HepG2 (cell line): ENCODE results near the gene BMP8B. TPM values are rescaled to one million over a fixed set of nuclear protein-coding genes. Genes with fewer than 3 reads are reported as not detected.

Experiments
- ATAC-seq: fragments of 200-7000 bp; cut with Tn5 transposase; 3 replicates; pipeline ENCODE4 v1.9.1; 2020; ENCODE audit warnings: mild to moderate bottlenecking, moderate library complexity
- BruUV-seq: library from RNA; stranded (reverse); fragments of 400-500 nt; replicated peaks from 2 replicates; lab custom pipeline; 2021; lab: Mats Ljungman, UMichigan
- CTCF ChIA-PET: fragments of 300-600 bp; formaldehyde crosslinking; extraction: SDS; loops from one replicate; lab custom pipeline; 2021; ENCODE audit warnings: low total read pairs, inconsistent platforms, low intra/inter-chr PET ratio; lab: Yijun Ruan, JAX
- POLR2A ChIA-PET: fragments of 350-600 bp; sonication (Branson Sonifier 250); formaldehyde crosslinking; loops from one replicate; lab custom pipeline; 2020; ENCODE audit warnings: antibody characterized with exemption, inconsistent platforms; lab: Yijun Ruan, JAX
- DNase-seq: peaks from one replicate; pipeline ENCODE4 v3.0.0-alpha.2; 2015; ENCODE audit warnings: low spot score
- FAIRE-seq: peaks from 3 replicates; lab custom pipeline; 2011; peaks lifted over from hg19 to GRCh38; lab: Jason Lieb, UNC
- H2AFZ ChIP-seq: one replicate; pipeline ENCODE4 v1.6.1; 2011; ENCODE audit warnings: low read length, inconsistent platforms
- H3K27ac ChIP-seq: fragments of 300-600 bp; 3 replicates; pipeline ENCODE4 v1.8.0; 2011; ENCODE audit warnings: mixed run types, mild to moderate bottlenecking, mixed read lengths, low read length, inconsistent platforms; ENCODE audit not compliant: insufficient read depth; ENCODE audit errors: extremely low read length
- H3K27me3 ChIP-seq, 2 experiments: fragments of 200-600 bp in 1 of 2; 2 replicates in 1 of 2; 3 replicates in 1 of 2; pipeline versions ENCODE4 v1.6.0 to v1.8.0; 2011; ENCODE audit warnings: low read length in 2 of 2, mild to moderate bottlenecking in 2 of 2, moderate library complexity in 2 of 2, inconsistent platforms in 1 of 2; ENCODE audit not compliant: insufficient read depth in 2 of 2, control insufficient read depth in 1 of 2
- H3K36me3 ChIP-seq, 2 experiments: fragments of 200-600 bp in 1 of 2; replicated peaks in 1 of 2; 2 replicates in 1 of 2; 3 replicates in 1 of 2; pipeline versions ENCODE4 v1.5.1 to v1.8.0; 2011; ENCODE audit warnings: low read length in 2 of 2, inconsistent platforms in 1 of 2; ENCODE audit not compliant: insufficient read depth in 2 of 2, control insufficient read depth in 1 of 2
- H3K4me1 ChIP-seq: 2 replicates; pipeline ENCODE4 v1.5.1; 2012; ENCODE audit warnings: low read length, inconsistent platforms; ENCODE audit not compliant: insufficient read depth
- H3K4me2 ChIP-seq: 2 replicates; pipeline ENCODE4 v1.6.0; 2011; ENCODE audit warnings: low read depth, low read length, inconsistent platforms
- H3K4me3 ChIP-seq, 3 experiments: fragments of 200-600 bp in 1 of 3; sonication (generic), shearing (Covaris generic) in 1 of 3; replicated peaks in 1 of 3; 2 replicates each; pipeline ENCODE4 v1.5.1; 2011 to 2016; ENCODE audit warnings: low read length in 3 of 3, inconsistent platforms in 2 of 3, low read depth in 2 of 3, mild to moderate bottlenecking in 2 of 3, control low read depth in 1 of 3, mixed read lengths in 1 of 3; ENCODE audit not compliant: insufficient read depth in 1 of 3
- H3K79me2 ChIP-seq: one replicate; pipeline ENCODE4 v1.6.1; 2011; ENCODE audit warnings: low read length, inconsistent platforms; ENCODE audit not compliant: insufficient read depth
- H3K9ac ChIP-seq: 2 replicates; pipeline ENCODE4 v1.6.0; 2011; ENCODE audit warnings: mild to moderate bottlenecking, low read depth, low read length, inconsistent platforms; ENCODE audit not compliant: insufficient read depth
- H3K9me3 ChIP-seq: 2 replicates; pipeline ENCODE4 v1.5.1; 2012; ENCODE audit warnings: mild to moderate bottlenecking, low read length
- H4K20me1 ChIP-seq: 2 replicates; pipeline ENCODE4 v1.6.0; 2011; ENCODE audit warnings: inconsistent platforms, mild to moderate bottlenecking, low read length, moderate library complexity; ENCODE audit not compliant: insufficient read depth
- FOXC1 ChIP-seq: sonication (generic); formaldehyde crosslinking; IDR thresholded peaks from 2 replicates; pipeline ENCODE4 v1.8.0; 2022; ENCODE audit warnings: mild to moderate bottlenecking, missing genetic modification reagents, borderline replicate concordance
- HINFP ChIP-seq: sonication (generic); formaldehyde crosslinking; IDR thresholded peaks from 2 replicates; pipeline ENCODE4 v1.4.0; 2020; ENCODE audit warnings: low read depth, mild to moderate bottlenecking, missing genetic modification reagents
- JDP2 ChIP-seq: sonication (generic); formaldehyde crosslinking; IDR thresholded peaks from 2 replicates; pipeline ENCODE4 v1.8.1; 2022; ENCODE audit warnings: missing genetic modification reagents, borderline replicate concordance
- KLF9 ChIP-seq: IDR thresholded peaks from 2 replicates; pipeline ENCODE4 v1.6.1; 2016; ENCODE audit warnings: low read depth
- MAZ ChIP-seq, 2 experiments: sonication (generic) in 1 of 2; formaldehyde crosslinking in 1 of 2; IDR thresholded peaks; 2 replicates each; pipeline versions ENCODE4 v1.5.0 to v1.6.1; 2012 to 2020; ENCODE audit warnings: low read depth in 2 of 2, mild to moderate bottlenecking in 2 of 2, borderline replicate concordance in 1 of 2, improper control_type of control experiment in 1 of 2, low read length in 1 of 2, missing genetic modification reagents in 1 of 2, moderate library complexity in 1 of 2
- MLXIP ChIP-seq: sonication (generic); formaldehyde crosslinking; IDR thresholded peaks from 2 replicates; pipeline ENCODE4 v1.9.0; 2021; ENCODE audit warnings: missing genetic modification reagents, borderline replicate concordance
- NFE2L2 ChIP-seq: fragments of 150-350 bp; IDR thresholded peaks from 2 replicates; pipeline ENCODE4 v1.6.1; 2014; ENCODE audit warnings: low read length
- PRPF4 ChIP-seq: fragments of 200-400 bp; formaldehyde crosslinking; IDR thresholded peaks from 2 replicates; pipeline ENCODE4 v1.6.1; 2016; ENCODE audit warnings: low read length, low read depth; ENCODE audit not compliant: poor library complexity, severe bottlenecking
- REPIN1 ChIP-seq: sonication (generic); formaldehyde crosslinking; IDR thresholded peaks from 2 replicates; pipeline ENCODE4 v1.8.0; 2022; ENCODE audit warnings: missing genetic modification reagents, low read depth, mild to moderate bottlenecking, borderline replicate concordance
- TFDP2 ChIP-seq: sonication (generic); formaldehyde crosslinking; IDR thresholded peaks from 2 replicates; pipeline ENCODE4 v1.4.0; 2020; ENCODE audit warnings: missing genetic modification reagents
- ZNF18 ChIP-seq: sonication (generic); formaldehyde crosslinking; IDR thresholded peaks from 2 replicates; pipeline ENCODE4 v1.8.0; 2022; ENCODE audit warnings: mild to moderate bottlenecking, missing genetic modification reagents; ENCODE audit not compliant: insufficient replicate concordance
- ZNF446 ChIP-seq: sonication (generic); formaldehyde crosslinking; IDR thresholded peaks from 2 replicates; pipeline ENCODE4 v1.5.0; 2020; ENCODE audit warnings: mild to moderate bottlenecking, missing genetic modification reagents
- ZNF577 ChIP-seq: sonication (generic); formaldehyde crosslinking; IDR thresholded peaks from 2 replicates; pipeline ENCODE4 v1.4.0; 2020; ENCODE audit warnings: mild to moderate bottlenecking, low read depth, missing genetic modification reagents, borderline replicate concordance
- ZNF652 ChIP-seq: IDR thresholded peaks from 2 replicates; pipeline ENCODE4 v1.6.1; 2016; ENCODE audit warnings: low read depth, borderline replicate concordance
- ZNF678 ChIP-seq: sonication (generic); formaldehyde crosslinking; IDR thresholded peaks from 2 replicates; pipeline ENCODE4 v1.4.0; 2020; ENCODE audit warnings: mild to moderate bottlenecking, missing genetic modification reagents
- ZSCAN21 ChIP-seq: sonication (generic); formaldehyde crosslinking; IDR thresholded peaks from 2 replicates; pipeline ENCODE4 v1.8.0; 2022; ENCODE audit warnings: mild to moderate bottlenecking, missing genetic modification reagents, moderate library complexity, borderline replicate concordance
- WGBS: methylation state at CpG from one replicate; pipeline ENCODE4 v1.1.6; 2017; ENCODE audit warnings: low lambda C conversion rate; 5-methylcytosine and 5-hydroxymethylcytosine counted together
- in situ Hi-C: cut with HindIII; loops from 2 replicates; pipeline ENCODE4 v1.10.0; 2017; ENCODE audit warnings: low pct_unique_long_range_greater_than_20kb; ENCODE audit not compliant: extremely low pct_ligation_motif_present
- intact Hi-C: fragments of 100-400 bp; cut with micrococcal nuclease; formaldehyde crosslinking; loops from one replicate; pipeline ENCODE4 v1.10.0; 2022; ENCODE audit not compliant: unreplicated experiment
- polyA plus RNA-seq, 8 experiments: library from polyadenylated mRNA; depleted of rRNA in 3 of 8; stranded (reverse) in 7 of 8; unstranded in 1 of 8; fragments of >200 nt; fragmentation: Illumina TruSeq in 4 of 8; extraction: Trizol in 4 of 8; gene quantifications; 2 replicates each; pipeline versions ENCODE4 v1.2.1 to v1.2.3, GENCODE V29; 2011 to 2016; ENCODE audit warnings: low read depth in 4 of 8, missing spikeins in 1 of 8, mixed read lengths in 1 of 8; ENCODE audit not compliant: insufficient read depth in 1 of 8
- total RNA-seq, 5 experiments: library from RNA; depleted of rRNA; stranded (reverse); fragments of >200 nt; fragmentation: Illumina TruSeq; extraction: Trizol; gene quantifications; 2 replicates each; pipeline ENCODE4 v1.2.3, GENCODE V29; 2016; ENCODE audit warnings: low read depth in 1 of 5

BMP8B gene
- total and polyA plus RNA-seq, 2 of the 13 experiments (the other 11 are each of a cell fraction or from before 2014, with no cell fraction given): 0.29 to 0.41 TPM

GRCh38 chr1:39782103-39782502 lies 6.6 kb downstream of the BMP8B start (continued):
- TF ChIP-seq MLXIP: no peak
- TF ChIP-seq, all 625 proteins: peak for 0

- H3K79me2 ChIP-seq: no peaks in the 10 kb centered on the region
- H2AFZ ChIP-seq: no peak overlapping the region
- H3K36me3 ChIP-seq: no peaks in the 10 kb centered on the region
- peaks cover 0 to 6% of the 10 kb centered on the region in 2 experiments; a peak in 2 of 5 replicates for H3K27me3 ChIP-seq
- H3K4me3 ChIP-seq: no peak overlapping the region
- no peaks in the 10 kb centered on the region for H3K4me1 ChIP-seq
- BruUV-seq: no TSS peak
- H3K9me3 ChIP-seq: no peaks in the 10 kb centered on the region
- ATAC-seq (no peak), FAIRE-seq (no peak), DNase-seq (no peak)
- WGBS: 57% methylated on average over 2 of the region's 2 CpGs
- no peak overlapping the region for H3K9ac ChIP-seq
- H3K27ac ChIP-seq: no peak overlapping the region
- no peak overlapping the region for H3K4me2 ChIP-seq
- intact Hi-C loops (no loop called here), in situ Hi-C loops (no loop called here)
- ChIA-PET POLR2A (no interaction called here), CTCF (no interaction called here)
- no peaks in the 10 kb centered on the region for H4K20me1 ChIP-seq
- TF ChIP-seq MAZ (IDR thresholded peaks at IDR 0.05; ENCODE audit: borderline replicate concordance, low read depth, low read length): no peak
- TF ChIP-seq MAZ (CRISPR knock-in tag; IDR thresholded peaks at IDR 0.05; ENCODE audit: low read depth): no peak
- TF ChIP-seq FOXC1 (CRISPR knock-in tag): no peak
- TF ChIP-seq REPIN1 (CRISPR knock-in tag): no peak
- TF ChIP-seq HINFP (CRISPR knock-in tag): no peak
- TF ChIP-seq ZNF678 (CRISPR knock-in tag): no peak
- no peak for TF ChIP-seq ZNF446
- TF ChIP-seq KLF9: no peak
- TF ChIP-seq ZNF18 (CRISPR knock-in tag): no peak
- TF ChIP-seq ZNF652 (CRISPR knock-in tag): no peak
- TF ChIP-seq NFE2L2: no peak
- no peak for TF ChIP-seq ZNF577 (CRISPR knock-in tag)
- TF ChIP-seq PRPF4: no peak
- no peak for TF ChIP-seq TFDP2 (CRISPR knock-in tag)
- no peak for TF ChIP-seq ZSCAN21 (CRISPR knock-in tag)
- TF ChIP-seq JDP2 (CRISPR knock-in tag): no peak
These were observed 7.3 kb downstream of the BMP8B start for GRCh38 chr1:39781349-39781715.
